ENCODE results near the gene CHMP6.
"Not testable (repeated sequence)": the region's sequence is repeated elsewhere in the genome, so short reads cannot be mapped to it uniquely, and the experiment has no call there.

The CHMP6 gene

DNA sequence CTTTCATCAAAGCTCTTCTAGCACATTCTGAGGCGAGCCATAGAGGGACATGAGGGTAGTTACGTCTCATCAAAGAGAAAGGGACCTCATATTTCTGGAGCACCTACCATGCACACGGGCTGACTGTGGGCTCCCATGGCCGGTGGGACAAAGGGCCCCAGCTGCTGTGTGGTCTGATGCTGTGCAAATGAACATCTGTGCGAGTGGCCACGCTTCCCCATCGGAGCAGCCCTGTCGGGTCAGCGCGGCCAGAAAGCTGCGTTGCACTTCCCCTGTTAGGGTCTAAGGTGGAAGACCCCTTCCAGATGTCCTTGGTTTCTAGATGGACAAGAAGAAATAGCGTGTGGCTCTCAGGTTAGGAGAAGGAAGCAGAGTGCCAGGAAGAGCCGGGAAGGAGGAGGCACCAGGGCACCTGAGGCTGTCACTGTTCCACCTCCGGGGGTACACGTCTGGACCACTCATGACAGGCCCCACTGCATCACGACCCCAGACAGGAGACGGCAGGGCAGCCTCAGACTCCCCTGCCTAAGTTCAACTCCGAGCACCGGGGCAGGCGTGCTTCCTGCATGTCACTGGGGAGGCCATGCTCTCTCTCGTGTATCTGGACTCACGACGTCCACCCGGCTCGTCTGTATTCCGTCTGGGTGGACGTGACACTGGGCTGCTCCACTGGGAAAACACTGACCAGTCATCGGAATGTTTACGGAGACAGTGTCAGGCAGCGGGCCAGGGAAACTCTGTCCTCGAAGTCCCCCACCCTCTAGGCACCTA, 34.8 kb downstream of the CHMP6 start:
- no peak for DNase-seq (ENCODE audit: low spot score)
- TF ChIP-seq CTCF (IDR thresholded peaks at IDR 0.05; ENCODE audit: extremely low read depth, missing control alignments) = no peak

DNA sequence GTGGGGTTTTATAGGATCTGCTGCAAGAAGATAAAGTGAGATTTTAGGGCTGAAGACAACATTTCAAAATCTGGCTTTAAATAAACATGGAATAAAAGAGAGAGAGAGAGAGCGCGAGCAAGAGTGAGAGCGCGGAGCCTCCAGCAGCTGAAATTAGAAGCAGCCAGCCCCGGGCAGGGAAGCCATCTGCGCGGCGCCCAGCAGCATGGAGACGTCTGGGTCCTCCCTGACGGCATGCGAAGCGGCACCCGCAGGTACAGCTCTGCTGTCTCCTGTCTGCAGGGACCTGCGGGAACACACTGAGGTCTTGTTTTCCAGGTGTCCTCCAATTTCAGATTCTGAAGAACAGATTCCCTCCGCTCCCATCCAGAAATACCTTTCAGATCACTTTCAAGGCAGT, 35.4 kb downstream of the CHMP6 start:
- no peak for DNase-seq (ENCODE audit: low spot score)
- TF ChIP-seq CTCF (IDR thresholded peaks at IDR 0.05; ENCODE audit: extremely low read depth, missing control alignments) = no peak

DNA sequence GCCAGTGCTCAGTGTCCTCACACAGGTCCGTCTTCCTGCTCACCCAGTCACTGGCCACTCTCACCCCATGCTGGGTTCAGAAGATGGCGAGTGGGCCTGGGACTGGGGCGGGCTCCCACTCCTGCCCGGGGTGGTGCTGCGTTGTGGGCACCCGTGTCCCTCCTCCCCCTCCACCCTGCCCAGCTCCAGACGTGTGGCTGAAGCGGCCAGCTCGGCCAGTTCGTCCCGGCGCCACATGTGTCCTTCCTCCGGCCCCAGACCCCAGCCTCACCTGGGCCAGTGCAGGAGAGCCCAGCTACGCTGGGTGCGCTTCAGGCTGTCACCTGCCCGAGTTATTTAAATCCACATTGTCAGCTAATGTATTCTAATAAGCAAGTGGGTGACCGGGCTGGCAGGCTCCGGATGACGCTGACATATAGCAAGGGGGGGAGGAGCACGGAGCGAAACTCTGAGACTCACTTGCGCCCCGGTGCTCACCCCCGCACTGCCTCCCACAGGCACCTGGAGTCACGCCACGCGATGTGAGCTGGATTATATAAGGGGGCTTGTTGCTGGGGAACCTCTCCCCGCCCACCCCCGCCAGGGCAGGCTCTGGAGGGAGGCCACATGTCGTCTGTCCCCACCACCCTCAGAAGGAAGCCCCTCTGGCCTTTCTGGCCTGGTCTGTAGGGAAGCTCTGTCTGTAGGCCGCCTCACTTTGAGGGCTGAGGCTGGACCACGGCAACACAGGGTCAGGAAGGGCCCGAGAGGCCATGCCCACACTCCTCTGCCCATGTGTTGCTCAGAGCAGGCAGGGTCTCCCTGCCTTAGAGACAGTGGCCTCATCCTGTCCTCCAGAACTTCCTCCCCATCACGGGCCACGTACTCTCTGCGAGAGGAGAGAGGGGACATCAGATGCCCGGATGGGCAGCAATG, 36.2 kb downstream of the CHMP6 start:
- TF ChIP-seq CTCF (IDR thresholded peaks at IDR 0.05; ENCODE audit: extremely low read depth, missing control alignments) = no peak
- DNase-seq (ENCODE audit: low spot score) = no peak

DNA sequence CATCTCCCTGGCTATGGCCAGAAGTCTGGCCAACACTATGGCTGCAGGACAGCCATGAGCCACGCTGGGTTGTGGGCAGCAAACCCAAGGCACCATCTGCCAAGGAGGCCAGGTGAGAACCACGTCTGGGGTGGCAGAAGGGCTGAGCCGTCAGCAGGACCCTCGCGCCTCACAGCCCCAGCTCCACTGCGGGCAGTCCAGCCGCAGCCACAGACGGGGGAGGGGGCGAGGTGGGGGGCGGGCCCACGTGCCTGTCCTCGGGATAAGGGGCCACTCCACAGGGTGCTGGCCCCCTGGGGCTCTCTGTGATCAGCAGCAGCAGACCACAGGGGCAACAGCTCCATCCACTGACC, 36.8 kb downstream of the CHMP6 start:
- no peak for TF ChIP-seq CTCF (IDR thresholded peaks at IDR 0.05; ENCODE audit: extremely low read depth, missing control alignments)
- no peak for DNase-seq (ENCODE audit: low spot score)

DNA sequence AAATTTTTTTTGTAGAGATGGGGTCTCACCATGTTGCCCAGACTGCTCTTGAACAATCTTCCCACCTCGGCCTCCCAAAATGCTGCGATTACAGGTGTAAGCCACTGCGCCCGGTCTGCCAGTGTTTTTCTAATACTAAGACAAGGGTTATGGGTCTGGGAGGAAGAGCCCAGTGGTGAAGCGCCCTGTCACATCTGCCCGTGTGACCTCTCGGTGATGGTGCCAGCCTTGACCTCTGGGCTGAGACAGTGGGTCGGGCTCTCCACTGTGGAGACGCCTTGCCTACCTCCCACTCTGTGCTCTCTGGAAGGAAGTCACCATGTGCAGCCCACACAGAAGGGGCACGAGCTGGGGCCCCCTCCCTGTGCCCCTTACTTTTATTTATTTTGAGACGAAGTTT, 38.2 kb downstream of the CHMP6 start:
- TF ChIP-seq CTCF (IDR thresholded peaks at IDR 0.05; ENCODE audit: extremely low read depth, missing control alignments) = no peak
- no peak for DNase-seq (ENCODE audit: low spot score)

DNA sequence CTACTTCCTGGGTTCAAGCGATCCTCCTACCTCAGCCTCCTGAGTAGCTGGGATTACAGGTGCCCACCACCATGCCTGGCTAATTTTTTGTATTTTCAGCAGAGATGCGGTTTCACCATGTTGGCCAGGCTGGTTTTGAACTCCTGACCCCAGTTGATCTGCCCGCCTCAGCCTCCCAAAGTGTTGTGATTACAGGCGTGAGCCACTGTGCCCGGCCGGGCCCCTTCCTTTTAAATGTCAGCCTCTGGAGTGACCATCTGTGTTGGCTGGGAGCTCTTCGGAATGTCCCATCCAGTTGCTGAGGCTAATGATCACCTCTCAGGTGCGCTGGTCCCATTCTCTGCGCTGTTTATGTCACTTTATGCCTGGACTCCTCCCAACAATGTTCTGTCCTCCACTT, 38.7 kb downstream of the CHMP6 start:
- DNase-seq (ENCODE audit: low spot score) = not testable (repeated sequence)

GRCh38 chr17:81030741-81031565, 39.3 kb downstream of the CHMP6 start:
- no peak for DNase-seq (ENCODE audit: low spot score)
- no peak for TF ChIP-seq CTCF (IDR thresholded peaks at IDR 0.05; ENCODE audit: extremely low read depth, missing control alignments)

Data from GM20000 (cell line).